HG03442 (cell line): Measurements from ENCODE around the gene FXR2.
"Not testable (repeated sequence)": the region's sequence is repeated elsewhere in the genome, so short reads cannot be mapped to it uniquely, and the experiment has no call there.

Source experiments
- ATAC-seq: cut with Tn5 transposase; IDR thresholded peaks from one replicate; pipeline ENCODE4 v1.9.1; 2021; ENCODE audit warnings: mild to moderate bottlenecking, moderate library complexity; ENCODE audit not compliant: unreplicated experiment

Gene FXR2

DNA sequence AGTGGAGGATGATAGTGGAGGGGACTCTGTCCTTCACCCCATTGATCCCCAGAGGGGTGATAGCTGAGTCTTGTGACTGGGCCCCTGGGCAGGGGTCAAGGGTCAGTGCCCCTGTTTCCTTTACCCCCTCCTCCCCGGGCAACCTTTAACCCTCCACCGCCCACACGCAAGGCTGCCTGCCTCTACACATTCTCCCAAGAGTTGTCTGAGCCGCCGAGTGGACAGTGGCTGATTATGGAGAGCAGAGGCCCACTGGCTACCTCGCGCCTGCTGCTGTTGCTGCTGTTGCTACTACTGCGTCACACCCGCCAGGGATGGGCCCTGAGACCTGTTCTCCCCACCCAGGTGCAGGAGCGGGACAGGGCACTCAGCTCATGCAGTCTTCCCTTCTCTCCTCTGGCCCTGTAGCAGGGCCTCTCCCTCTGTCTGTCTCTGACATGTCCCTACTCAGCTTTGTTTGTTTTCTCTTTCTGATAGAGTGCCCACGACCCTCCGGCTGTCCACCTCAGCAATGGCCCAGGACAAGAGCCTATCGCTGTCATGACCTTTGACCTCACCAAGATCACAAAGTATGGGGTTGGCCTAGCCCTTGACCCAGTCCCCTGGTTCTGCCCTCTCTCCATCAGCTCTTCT is 15.4 kb upstream of the FXR2 start, which contains the start of gene SHBG:
SHBG (plus strand) TSS at position 197 of the 633 bp plus-strand sequence; CDS start at position 235, 38 bp downstream.
- no peak for ATAC-seq

DNA sequence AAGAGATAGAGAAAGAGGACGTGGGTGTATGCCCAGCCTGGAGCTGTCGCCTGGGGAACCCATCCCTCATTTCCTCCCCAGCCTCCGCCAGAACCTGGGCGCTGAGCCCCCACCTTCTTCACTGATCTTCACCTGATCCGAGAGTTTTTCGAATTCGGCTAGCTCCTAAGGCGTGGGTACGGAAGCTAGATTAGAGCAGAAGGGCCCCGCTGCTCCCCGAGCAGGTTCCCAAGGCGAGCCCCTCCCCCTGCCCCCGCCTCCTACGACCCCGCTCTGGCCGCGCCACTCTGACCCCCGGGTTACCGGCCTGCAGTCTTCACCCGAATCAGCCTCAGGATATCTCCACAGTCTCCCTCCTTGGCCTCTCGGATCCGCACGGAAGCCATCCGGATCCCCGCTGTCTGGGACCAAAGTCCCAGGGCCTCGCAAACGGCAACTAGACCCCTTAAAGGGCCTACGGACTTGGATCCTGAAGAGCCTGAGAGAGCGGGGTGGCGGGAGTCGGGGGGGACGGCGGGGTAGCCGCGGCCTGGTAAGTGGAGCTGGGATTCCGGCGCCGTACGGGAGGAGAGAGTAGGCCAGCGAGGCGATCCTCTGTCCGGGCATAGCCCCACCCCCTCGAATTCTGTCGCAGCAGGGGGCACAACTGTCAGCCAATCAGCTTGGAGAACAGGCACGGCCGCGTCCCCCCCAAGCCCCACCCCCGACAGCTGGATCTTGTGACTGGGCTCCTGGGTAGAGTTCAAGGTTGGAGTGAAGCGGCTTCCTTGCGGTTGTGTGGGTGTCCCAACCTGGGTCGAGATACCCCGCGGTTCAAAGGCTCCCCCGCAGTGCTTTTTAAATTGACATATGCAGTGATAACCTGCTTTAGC is 12.8 kb upstream of the FXR2 start, which contains the start of gene SAT2:
SAT2 (minus strand) TSS at position 572 of the 872 bp plus-strand sequence; CDS start at position 386, 186 bp downstream.
- ATAC-seq = peak; percentile 77

DNA sequence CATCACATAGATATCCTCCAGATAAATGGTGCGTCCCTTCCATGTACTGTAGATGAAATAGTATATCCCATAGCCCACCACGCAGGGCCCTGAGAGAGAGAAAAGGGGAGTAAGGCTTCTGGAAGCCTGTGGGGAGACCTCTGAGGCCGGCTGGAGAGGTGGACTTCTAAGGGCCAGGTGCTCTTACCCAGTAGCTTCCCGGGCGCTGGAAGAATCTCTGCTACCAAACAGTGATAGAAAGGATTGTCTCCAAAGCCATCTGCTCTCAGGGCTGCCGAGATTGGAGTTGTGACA is 12.2 kb upstream of the FXR2 start:
- no peak for ATAC-seq

DNA sequence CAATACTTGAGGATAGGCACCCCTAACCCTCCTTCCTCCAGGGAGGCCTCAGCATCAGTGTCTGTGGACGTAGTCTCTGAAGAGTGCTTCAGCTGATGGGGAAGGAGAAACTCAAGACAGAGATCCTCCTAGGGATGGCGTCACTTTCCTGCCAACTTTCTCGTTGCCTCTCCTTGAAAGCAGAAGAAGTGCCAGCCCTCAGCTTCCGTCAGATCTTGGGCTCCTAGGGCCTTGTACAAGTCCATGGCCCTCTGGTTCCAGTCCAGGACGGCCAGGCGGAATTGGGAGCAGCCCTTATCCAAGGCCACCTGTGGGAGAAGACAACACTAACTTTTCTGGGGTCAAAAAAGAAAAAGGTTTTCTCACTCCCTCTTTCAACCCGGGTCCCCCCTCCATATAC is 11.6 kb upstream of the FXR2 start:
- ATAC-seq = no peak

DNA sequence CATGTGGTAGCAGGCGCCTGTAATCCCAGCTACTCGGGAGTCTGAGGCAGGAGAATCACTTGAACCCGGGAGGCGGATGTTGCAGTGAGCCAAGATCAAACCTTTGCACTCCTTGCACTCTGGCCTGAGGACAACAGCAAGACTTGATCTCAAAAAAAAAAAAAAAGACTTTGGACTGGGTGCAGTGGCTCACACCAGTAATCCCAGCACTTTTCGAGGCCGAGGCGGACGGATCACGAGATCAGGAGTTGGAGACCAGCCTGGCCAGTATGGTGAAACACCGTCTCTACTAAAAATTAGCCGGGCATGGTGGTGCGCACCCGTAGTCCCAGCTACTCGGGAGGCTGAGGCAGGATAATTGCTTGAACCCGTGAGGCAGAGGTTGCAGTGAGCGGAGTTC is 11.1 kb upstream of the FXR2 start:
- ATAC-seq = not testable (repeated sequence)

DNA sequence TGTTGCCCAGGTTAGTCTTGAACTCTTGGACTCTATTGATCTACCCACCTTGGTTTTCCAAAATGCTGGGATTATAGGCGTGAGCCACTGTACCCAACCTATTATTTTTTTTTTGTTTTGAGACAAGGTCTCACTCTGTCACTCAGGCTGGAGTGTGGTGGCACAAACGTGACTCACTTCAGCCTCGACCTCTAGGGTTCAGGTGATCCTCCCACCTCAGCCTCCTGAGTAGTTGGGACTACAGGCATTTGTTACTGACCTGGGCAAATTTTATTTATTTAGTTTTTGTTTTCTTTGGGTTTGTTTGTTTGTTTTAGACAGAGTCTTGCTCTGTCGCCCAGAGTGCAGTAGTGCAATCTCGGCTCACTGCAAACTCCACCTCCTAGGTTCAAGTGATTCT is 9.0 kb upstream of the FXR2 start:
- ATAC-seq = no peak

DNA sequence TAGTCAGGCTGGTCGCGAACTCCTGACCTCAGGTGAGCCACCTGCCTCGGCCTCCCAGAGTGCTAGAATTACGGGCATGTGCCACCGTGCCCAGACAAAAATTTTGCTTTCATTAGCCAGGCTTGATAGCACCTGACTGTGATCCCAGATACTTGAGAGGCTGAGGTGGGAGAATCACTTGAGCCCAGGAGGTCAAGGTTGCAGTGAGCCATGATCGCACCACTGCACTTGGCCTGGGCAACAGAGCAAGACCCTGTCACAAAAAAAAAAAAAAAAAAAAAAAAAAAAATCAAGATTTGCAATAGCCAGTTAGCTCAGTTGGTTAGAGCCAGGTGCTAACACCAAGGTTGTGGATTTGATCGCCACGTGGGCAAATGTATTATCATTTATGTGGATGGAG is 6.1 kb upstream of the FXR2 start:
- ATAC-seq = no peak

DNA sequence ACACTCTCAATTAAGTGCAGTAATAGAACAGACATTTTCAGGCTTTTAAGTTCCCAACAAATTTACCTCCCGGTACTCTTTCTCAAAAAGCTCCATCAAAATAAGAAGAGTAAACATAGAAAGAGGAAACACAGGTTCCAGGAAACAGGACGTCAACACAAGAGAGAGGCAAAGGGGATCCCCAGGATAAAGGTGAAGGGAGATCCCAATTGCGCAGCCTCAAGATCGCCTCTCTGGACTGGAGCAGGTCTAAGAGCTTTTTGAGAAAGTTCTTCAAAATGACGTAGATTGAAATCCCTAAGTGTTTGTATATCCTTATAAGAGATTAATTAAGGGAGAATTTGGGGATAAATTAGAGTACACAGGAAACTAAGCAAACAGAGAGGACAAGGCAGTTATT is 3.9 kb upstream of the FXR2 start:
- no peak for ATAC-seq

DNA sequence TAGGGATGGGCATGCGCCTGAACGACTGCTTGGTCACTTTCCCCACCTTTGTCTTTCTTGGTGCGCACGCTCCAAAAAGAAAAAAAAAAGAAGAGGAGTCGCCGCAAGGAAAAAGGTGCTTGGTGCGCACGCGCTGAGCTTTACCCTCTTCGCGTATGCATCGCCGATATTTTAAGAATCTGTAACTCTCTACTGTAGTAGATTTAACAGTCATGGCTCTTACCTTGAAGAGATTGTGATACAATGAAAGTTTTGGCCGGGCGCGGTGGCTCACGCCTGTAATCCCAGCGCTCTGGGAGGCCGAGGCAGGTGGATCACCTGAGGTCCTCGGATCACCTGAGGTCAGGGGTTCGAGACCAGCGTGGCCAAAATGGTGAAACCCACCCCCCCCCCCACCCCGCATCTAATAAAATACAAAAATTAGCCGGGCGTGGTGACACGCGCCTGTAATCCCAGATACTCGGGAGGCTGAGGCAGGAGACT is 609 bp upstream of the FXR2 start:
- no peak for ATAC-seq

DNA sequence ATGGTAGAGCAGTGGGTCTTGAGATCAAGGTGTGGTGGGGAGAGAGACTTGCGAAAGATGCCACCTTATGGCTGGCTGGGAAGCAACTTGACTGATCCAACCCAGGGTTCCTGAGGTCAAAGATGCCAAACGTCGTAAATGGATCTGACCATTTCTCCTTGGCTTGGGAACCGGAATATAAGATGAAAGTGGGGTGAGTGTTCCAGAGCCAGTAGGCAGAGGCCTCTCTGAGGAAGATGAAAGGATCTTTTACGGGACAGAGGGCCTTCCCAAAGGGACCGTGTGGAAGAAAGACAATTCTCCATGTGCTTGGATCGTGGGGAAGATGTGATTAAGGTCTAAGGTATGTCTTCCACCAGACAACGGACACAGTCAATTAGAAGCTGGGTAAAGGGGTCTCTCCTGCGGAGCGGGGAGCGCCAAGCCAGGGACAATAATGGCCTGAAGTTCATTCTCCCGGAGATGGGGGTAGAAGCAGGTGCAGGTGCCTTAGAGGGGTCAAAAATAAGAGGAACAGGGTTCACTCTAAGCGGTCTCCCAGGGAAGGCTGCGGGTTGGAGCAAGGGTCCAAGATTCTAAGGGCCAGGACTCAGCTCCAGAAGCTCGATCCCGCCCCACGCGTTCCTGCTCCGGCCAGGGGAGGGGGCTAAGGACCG is 800 bp downstream of the FXR2 start:
- ATAC-seq = no peak

DNA sequence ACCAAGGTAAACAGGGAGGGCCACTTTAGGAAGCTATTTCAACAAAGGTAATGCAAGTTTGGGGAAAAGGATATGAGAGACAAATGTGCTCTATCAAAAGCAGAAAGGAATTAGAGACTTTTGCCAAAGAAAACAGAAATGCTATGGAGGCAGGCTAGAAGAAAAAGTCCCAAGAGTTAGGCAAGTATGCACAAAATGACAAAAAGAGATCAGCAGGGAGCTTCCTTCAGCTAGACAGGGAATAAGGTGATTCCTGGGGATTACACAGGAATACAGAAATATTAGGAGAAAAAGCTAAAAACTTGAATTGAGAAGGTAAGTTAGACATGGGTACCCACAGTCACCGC is 2.4 kb downstream of the FXR2 start:
- ATAC-seq = no peak

DNA sequence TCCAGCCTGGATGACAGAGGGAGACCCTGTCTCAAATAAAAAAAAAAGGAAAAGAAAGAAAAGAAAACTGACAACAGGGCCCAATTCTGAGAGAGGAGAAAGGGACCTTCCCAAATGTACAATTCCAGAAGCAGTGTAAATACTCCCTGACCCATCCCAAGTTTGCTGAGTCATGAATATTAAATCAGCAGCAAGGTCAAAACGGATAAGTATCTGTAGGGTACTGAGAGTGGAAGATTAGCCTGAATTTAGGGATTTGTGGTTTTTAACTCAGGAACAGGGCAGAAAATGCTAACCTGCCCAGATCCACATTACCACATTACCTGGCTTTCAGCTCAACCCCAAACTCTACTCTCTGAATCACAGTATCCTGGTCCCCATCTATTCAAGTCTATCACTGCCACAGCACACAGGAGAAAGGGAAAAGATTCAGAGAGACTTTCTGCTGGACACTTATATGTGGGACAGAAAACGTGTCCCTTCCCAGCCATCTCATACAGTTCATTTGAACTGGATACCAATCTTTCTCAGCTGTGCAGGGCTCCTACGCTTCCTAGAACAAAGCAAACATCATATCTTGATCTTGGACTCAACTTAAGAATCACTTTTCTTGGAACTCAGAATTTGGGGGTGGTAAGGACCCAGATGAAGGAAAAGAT is 2.9 kb downstream of the FXR2 start:
- no peak for ATAC-seq

DNA sequence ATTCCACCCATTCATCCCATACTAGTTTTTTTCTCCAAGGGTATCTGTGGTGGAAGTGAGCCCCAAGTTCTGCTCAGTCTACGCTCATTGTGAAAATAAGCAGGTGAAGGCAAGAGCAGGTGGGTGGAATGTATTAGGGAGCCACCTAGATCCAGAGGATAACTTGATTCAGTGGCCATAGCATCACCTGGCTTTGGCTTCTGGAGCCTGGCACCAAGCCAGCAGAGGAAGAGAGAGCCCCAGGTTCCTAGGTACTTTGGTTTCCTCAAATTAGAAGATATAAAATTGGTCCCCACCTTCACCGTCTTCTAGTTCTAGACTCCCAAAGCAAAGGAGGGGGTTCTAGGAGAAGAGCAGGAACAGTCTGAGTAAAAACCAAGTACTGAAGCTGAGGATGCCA is 4.1 kb downstream of the FXR2 start:
- ATAC-seq = no peak

DNA sequence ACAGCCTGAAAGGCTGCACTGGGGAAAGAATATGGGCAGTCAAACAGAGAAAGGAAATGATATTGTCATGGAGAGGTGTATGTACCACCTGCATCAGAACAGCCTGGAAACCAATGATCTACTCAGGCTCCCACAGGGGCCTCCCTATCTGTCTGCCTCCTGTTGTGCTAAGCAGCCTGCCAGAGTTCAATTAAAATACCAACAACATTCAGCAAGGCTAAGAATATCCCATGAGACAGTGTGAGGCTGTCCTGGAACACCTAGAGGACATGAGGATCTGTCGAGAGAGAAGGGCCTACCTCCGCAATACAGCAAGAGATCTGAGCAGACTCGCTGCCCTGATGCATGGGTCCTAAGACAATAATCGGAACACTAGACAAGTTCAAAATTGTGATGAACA is 8.4 kb downstream of the FXR2 start:
- ATAC-seq = no peak

DNA sequence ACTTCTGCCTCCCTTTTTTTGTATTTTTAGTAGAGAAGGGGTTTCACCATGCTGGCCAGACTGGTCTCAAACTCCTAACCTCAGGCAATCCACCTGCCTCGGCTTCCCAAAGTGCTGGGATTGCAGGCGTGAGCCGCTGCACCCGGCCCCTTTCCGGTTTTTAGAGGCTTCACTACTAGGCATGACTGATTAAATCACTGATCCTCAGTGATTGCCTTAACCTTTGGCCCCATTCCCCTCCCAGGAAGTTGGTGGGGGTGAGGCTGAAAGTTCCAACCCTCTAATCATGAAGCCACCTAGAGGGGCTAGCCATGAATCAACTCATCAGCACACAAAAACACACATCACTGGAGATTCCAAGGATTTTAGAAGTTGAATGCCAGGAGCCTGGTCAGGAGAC is 17.1 kb downstream of the FXR2 start:
- ATAC-seq = not testable (repeated sequence)

DNA sequence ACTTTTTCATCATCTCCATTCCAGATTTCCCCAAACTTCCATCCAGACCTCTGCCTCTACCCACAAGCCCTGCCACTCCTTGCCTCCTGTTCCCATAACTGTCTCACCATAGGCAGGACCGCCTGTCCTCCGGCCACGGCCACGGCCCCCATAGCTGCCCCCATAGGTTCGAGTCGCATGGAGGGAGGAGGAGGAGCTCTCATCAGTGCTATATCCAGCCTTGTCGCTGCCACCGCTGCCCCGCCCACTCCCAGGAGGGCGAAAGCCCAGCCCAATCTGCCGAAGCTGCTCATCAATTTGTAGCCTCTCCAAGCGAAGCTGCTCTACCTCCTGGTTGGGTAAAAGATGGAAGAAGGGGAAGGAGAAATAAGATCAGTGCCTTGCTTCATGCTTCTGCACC is 21.4 kb downstream of the FXR2 start:
- ATAC-seq = no peak

DNA sequence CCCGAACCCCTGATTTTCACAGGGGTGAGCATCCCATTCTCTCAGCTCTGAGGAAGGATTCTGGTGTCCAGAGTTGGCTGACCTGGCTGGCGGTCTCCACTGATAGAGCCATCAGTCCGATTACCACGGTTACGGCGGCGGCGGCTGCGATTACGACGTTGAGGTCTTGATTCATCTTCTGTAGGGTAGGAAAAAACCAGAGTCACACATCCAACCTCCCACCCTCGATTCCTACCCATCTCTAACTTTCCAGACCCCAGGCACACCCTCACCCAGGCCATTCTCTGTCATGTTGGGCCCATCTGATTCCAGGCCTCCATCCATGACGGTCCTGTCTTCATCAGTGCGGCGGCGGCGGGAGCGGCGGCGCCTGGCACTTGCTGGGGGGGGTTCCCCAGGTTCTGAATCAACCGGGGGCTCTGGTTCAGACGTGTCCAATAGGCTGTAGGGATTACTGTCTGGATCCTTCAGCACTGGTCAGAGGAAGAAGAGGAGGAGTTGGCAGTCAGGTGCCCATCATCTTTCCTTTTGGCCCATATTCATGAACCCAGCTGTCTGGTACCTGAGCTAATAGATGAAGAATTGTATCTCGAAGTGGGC is 22.2 kb downstream of the FXR2 start:
- ATAC-seq = no peak

DNA sequence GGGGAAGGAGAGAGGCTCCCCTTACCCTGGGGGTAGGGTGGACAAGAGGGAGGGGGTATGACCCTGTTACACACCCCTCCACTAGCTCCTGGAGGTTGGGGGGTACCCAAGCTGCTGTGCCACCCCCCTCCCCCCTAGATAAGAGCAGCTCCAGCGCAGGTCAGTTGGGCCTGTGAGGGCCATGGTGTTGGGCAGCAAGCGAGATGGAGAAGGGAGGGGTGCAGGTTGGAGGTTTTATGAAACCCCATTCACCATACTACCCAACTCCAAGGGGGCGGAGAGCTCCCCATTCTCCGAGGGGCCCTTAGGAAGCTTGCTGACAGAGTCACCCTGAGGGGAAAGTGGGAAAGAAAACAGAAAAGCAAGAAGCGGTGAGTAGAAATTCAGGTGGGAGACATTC is 23.1 kb downstream of the FXR2 start:
- ATAC-seq = no peak

DNA sequence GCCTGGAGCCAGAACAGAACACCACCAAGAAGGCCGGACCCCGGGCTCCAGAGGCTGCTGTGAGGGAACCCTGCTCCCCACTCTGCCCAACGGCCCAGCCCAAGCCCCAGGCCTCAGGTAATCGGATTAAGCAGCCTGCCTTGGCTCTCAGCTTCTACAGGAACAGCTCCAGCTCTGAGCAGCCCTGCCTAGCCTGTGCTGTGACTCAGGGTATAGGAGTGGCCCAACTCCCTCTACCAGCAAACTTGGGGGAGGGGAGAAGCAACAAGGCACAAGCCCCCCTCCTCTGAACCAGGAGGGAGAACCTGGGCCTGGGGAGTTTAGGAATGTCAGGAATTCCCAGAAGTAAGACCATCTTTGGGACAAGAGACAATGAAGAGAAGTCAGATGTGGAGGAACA is 24.0 kb downstream of the FXR2 start:
- no peak for ATAC-seq

DNA sequence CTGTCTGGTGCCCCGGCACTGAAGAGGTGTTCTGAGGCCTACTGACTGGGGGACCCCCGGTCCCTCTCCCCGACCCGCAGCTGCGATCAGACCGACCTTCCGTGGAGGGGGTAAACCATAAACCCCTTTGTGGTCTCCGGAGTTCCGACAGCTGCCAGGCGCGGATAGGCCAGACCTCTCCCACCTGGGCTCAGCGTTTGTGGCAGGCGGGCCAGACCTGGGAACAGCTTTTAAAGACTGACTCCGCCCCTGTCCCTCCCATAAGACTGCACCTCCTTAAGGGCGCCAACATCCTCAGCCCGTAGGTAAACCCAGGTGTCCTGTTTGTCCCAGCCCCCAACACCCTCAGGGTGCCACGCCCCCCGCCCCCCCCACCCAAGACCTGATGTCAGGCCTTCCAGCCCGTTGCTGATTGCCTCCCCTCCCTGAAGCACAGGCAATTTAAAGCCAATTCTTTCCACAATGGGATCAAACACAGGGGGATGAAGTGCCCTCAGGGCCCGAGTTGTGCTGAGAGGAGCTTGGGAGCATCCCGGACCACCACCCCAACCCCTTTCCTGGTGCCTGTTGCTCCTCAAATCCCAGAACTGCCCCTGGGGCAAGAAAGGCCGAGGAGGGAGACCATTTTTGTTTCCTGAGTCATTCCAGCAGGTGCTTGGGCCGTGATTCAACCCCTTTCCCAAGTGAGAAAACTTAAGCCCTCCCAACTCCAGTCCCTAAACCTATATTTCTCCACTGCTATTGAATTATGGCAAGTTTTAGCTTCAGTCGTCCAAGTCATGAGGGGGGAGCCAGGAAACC is 24.6 kb downstream of the FXR2 start, which contains the start of gene SOX15:
SOX15 (minus strand) TSS at position 204 of the 801 bp plus-strand sequence. CDS start 418 bp downstream, outside the sequence.
- no peak for ATAC-seq
